ENCODE measurements around the gene ZNF668. TPM values are rescaled to one million over a fixed set of nuclear protein-coding genes. Genes with fewer than 3 reads are reported as not detected.

ZNF668 gene
- total RNA-seq, 1 donor from 2014 or later, result 3.7 TPM

Other genes with a start within 250 kb of the ZNF668 start
- 18.3 and 32.1 TPM in 2 replicates for gene BCL7C, start 180.2 kb downstream of the ZNF668 start, total RNA-seq (ENCODE audit: low replicate concordance)
- gene CTF1, start 177.6 kb downstream of the ZNF668 start, total RNA-seq (ENCODE audit: low replicate concordance), result 0.39 and 1.5 TPM in 2 replicates
- gene FBXL19, start 150.7 kb downstream of the ZNF668 start, total RNA-seq (ENCODE audit: low replicate concordance), result 9.2 and 76.7 TPM in 2 replicates
- gene ORAI3, start 125.2 kb downstream of the ZNF668 start, total RNA-seq (ENCODE audit: low replicate concordance), result 10.2 and 20.1 TPM in 2 replicates
- 3.2 and 5.8 TPM in 2 replicates for gene SETD1A, start 116.5 kb downstream of the ZNF668 start, total RNA-seq (ENCODE audit: low replicate concordance)
- gene HSD3B7, start 89.0 kb downstream of the ZNF668 start, total RNA-seq (ENCODE audit: low replicate concordance), result 1.4 and 2.9 TPM in 2 replicates
- 6.6 and 7.3 TPM in 2 replicates for gene STX1B, start 63.6 kb downstream of the ZNF668 start, total RNA-seq (ENCODE audit: low replicate concordance)
- gene STX4, start 40.7 kb downstream of the ZNF668 start, total RNA-seq (ENCODE audit: low replicate concordance), result 6.6 and 13.3 TPM in 2 replicates
- 7.5 and 31.2 TPM in 2 replicates for gene ZNF646, start 182 bp upstream of the ZNF668 start, total RNA-seq (ENCODE audit: low replicate concordance)
- gene PRSS53, start 14.7 kb upstream of the ZNF668 start, total RNA-seq (ENCODE audit: low replicate concordance), result 2.3 and 7.7 TPM in 2 replicates
- 95.9 and 137 TPM in 2 replicates for gene VKORC1, start 20.6 kb upstream of the ZNF668 start, total RNA-seq (ENCODE audit: low replicate concordance)
- gene BCKDK, start 34.1 kb upstream of the ZNF668 start, total RNA-seq (ENCODE audit: low replicate concordance), result 19.8 and 38.1 TPM in 2 replicates
- gene KAT8, start 43.4 kb upstream of the ZNF668 start, total RNA-seq (ENCODE audit: low replicate concordance), result 59.7 and 71.7 TPM in 2 replicates
- gene PRSS8, start 61.5 kb upstream of the ZNF668 start, total RNA-seq (ENCODE audit: low replicate concordance), result 2.7 and 17.6 TPM in 2 replicates
- 0.30 and 0.68 TPM in 2 replicates for gene PRSS36, start 75.8 kb upstream of the ZNF668 start, total RNA-seq (ENCODE audit: low replicate concordance)
- gene FUS, start 105.9 kb upstream of the ZNF668 start, total RNA-seq (ENCODE audit: low replicate concordance), result 81.7 and 127 TPM in 2 replicates
- 0.81 TPM in 1 of 2 replicates, not detected in the other for gene PYCARD, start 128.5 kb upstream of the ZNF668 start, total RNA-seq (ENCODE audit: low replicate concordance)
- 0.07 TPM in 1 of 2 replicates, not detected in the other for gene TRIM72, start 139.9 kb upstream of the ZNF668 start, total RNA-seq (ENCODE audit: low replicate concordance)
- gene PYDC1, start 142.9 kb upstream of the ZNF668 start, total RNA-seq (ENCODE audit: low replicate concordance), result not detected in 2 replicates
- not detected in 2 replicates for gene ITGAM, start 185.7 kb upstream of the ZNF668 start, total RNA-seq (ENCODE audit: low replicate concordance)